GM10248 (cell line): Measurements from ENCODE around the gene BPIFB2.

Experiments
- CTCF ChIA-PET: fragments of 300-600 bp; sonication (Branson Sonifier 250); formaldehyde crosslinking; extraction: SDS; loops from one replicate; lab custom pipeline; 2021; ENCODE audit warnings: antibody characterized with exemption; lab: Yijun Ruan, JAX
- POLR2A ChIA-PET: fragments of 350-650 bp; sonication (Branson Sonifier 250); formaldehyde crosslinking; extraction: SDS; loops from one replicate; lab custom pipeline; 2020; ENCODE audit warnings: antibody characterized with exemption; lab: Yijun Ruan, JAX
- DNase-seq: peaks from one replicate; pipeline ENCODE4 v3.0.0; 2012; ENCODE audit errors: extremely low spot score
- TF ChIP-seq, protein P1 (sequence below): IDR thresholded peaks from 2 replicates; pipeline ENCODE4 v1.5.1; 2012; ENCODE audit warnings: mild to moderate bottlenecking, low read depth; ENCODE audit errors: extremely low read depth, missing control alignments, control extremely low read depth

The BPIFB2 gene

DNA sequence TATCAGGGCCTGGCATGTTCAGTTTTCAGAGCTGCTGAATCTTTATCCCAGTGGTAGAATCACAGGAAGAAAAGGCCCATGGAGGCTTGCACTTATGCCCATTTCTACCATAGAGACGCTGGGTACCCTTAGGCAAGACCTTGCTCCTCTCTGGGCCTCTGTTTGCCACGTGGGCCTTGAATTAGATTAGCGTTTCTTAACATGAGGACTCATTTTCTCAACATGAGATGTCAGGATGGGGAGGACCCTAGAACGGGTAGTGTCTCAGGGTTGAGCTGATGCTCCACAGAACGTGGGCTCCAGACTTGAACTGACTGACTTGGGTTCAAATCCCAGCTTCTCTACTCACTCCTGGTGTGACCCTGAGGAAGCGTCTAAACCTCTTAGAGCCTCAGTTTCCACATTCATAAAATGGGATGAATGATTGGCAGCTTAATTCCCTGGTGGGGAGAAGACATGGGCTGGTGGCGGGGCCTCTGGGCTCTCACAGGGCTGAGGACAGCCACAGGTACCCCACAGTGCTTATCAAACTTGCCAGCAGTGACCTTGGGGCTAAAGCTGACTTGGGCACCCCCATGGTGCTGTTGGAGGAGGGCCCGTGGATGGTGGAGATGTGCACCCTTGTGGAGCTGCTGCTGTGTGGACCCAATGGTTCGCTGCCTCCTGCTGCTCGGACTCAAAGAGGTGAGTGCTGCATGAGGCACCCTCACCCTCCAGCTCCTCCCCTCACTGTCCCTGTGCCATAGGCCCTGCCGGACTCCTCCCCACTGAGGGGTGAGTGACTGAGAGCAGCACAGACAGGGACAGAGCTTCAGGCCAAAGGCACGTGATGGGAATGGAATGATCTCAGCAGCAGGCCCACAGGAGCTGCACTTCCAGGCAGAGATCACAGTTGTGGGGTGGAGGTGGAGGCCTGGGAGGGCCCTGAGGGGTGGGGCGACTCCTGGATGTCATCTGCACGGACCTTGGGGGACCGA, 31.5 kb upstream of the BPIFB2 start:
- peak; percentile 5 for DNase-seq
- ChIA-PET CTCF (interaction anchor here (1.0 to 2.2 kb wide), 3 partner anchors 9 to 11 kb away, joined by 3 to 6 read pairs (median 4); no protein-coding TSS in a partner anchor), POLR2A (no interaction called here)
- TF ChIP-seq, protein P1, sequence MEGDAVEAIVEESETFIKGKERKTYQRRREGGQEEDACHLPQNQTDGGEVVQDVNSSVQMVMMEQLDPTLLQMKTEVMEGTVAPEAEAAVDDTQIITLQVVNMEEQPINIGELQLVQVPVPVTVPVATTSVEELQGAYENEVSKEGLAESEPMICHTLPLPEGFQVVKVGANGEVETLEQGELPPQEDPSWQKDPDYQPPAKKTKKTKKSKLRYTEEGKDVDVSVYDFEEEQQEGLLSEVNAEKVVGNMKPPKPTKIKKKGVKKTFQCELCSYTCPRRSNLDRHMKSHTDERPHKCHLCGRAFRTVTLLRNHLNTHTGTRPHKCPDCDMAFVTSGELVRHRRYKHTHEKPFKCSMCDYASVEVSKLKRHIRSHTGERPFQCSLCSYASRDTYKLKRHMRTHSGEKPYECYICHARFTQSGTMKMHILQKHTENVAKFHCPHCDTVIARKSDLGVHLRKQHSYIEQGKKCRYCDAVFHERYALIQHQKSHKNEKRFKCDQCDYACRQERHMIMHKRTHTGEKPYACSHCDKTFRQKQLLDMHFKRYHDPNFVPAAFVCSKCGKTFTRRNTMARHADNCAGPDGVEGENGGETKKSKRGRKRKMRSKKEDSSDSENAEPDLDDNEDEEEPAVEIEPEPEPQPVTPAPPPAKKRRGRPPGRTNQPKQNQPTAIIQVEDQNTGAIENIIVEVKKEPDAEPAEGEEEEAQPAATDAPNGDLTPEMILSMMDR = no peak

DNA sequence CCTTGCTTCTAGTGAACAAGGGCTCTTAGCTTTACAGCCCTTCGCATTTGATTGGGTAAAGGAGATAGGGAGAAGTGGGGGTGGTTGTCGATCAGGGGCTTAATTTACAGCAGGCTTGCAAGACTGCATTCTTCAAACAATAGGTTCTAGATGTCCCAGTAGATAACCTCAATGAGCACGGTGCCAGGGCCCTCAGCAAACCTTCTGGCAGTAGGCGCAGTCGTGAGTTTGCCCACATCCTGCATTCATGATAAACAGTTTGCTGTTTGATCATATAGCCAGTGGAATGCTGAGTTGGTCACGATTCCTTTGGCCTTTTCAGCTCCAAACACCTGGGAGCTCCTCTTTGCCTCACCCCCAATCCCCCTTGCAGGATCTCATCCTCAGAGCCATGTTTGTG, 30.8 kb upstream of the BPIFB2 start:
- ChIA-PET POLR2A (interaction anchor here (0.6 kb wide), 1 partner anchor 152 kb away, joined by 4 read pairs; no protein-coding TSS in a partner anchor), CTCF (interaction anchor here (1.3 to 2.2 kb wide), 2 partner anchors 10 kb away, joined by 3 to 6 read pairs; no protein-coding TSS in a partner anchor)
- DNase-seq = no peak
- TF ChIP-seq, protein P1 = no peak

DNA sequence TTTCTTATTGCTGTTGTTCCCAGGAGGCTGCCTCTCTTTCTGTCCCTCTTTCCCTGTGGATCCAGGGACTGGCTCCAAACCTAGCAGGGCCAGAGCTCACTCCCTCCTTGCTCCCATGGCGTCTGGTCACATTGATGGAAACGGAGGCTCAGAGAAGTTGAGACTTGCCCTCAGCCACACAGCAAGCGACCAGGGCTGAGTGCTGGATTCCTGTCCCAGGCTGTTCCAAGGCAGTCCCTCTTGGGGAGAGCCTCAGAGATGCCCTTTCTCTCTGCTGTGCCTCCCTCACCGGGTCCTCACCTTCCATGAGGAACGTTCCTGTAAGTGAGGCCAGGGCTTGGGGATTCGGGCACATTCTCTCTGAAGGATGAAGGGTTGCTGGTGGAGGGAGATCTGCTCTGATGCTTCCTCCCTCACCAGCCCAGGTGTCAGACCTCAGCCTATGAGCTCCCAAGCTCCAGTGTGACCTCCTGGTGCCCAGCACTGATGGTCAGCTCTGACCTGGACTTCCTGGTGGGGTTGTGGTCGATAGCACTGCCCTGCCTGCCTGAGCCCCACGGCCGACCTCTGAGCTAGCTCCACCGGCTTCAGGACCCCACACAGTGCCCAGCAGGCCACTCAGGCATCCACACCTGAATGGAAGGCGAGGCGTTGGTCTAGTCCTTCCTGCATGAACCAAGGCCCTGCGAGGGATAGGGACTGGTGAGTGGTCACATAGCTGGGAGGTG, 30.1 kb upstream of the BPIFB2 start:
- DNase-seq = no peak
- TF ChIP-seq, protein P1 = no peak
- ChIA-PET POLR2A (interaction anchor here (0.6 kb wide), 1 partner anchor 153 kb away, joined by 4 read pairs; no protein-coding TSS in a partner anchor), CTCF (interaction anchor here (1.0 to 2.2 kb wide), 2 partner anchors 9 to 11 kb away, joined by 3 to 6 read pairs; no protein-coding TSS in a partner anchor)

DNA sequence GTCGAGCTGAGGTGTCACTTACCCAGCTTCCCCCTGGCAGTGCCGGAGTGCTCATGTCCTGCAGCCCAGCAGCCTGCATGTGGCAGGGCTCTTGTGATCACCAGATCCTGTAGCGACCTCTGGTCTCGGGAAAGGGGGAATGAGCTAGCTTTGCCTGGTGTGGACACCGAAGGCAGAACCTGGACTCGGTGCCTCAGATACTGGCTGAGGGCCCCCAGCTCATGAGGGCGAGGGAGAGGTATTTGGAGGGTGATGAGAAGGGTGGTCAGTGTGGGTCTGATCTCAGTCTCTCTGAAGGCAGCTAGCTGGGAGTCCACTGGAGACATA, 29.5 kb upstream of the BPIFB2 start:
- ChIA-PET POLR2A (no interaction called here), CTCF (interaction anchor here (0.6 to 1.0 kb wide), 2 partner anchors 8 to 1430 kb away, joined by 3 read pairs; no protein-coding TSS in a partner anchor)
- TF ChIP-seq, protein P1 = no peak
- DNase-seq = no peak

DNA sequence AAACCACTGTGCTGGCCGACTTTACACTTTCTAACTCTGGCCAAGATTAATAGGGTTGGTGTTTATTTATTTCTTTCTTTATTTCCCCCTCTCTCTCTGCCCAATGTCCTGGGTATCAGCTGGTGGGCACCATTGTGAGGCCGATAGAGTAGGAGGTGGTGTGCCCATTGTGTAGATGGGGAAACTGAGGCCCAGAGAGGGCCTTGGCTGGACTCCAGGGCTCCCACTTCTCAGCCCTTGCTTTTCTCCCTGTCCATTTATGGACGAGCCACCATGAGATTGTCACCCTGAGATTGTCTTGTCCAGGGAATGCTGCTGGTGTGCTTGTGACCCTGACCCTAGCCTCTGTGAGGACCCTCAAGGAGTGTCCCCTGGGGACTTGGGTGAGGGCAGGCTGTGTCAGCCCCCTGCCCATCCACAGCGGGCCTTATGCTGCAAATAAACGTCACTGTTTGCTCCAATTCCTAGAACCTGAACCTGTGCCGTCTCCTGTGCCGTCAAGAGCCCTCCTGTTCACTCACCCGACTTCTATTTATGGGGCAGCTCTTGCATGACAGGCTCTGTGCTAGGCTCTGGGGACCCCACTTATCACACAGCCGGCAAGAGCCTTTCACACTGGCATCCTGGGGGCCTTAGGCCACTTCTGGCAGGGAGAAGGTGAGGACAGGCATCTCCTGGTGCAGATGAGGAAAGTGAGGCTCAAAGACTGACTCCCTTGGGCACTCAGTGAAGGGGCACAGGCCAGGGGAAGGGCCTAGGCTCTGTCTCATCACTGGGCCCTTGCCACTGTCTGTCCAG, 28.1 kb upstream of the BPIFB2 start:
- DNase-seq = no peak
- TF ChIP-seq, protein P1 = no peak
- ChIA-PET CTCF (no interaction called here), POLR2A (no interaction called here)
